Stimulated activated CD8-positive, alpha-beta memory T cell treated with anti-CD3 and anti-CD28 coated beads, Interleukin-12 subunit alpha, Interleukin-12 subunit beta, amount 100 ng/mL, for 4 hours (primary cell): Measurements from ENCODE around the gene KLF5.

Source experiments
- DNase-seq: peaks from one replicate; pipeline ENCODE4 v3.0.0-alpha.2; 2020; ENCODE audit warnings: low read depth

KLF5 gene

DNA sequence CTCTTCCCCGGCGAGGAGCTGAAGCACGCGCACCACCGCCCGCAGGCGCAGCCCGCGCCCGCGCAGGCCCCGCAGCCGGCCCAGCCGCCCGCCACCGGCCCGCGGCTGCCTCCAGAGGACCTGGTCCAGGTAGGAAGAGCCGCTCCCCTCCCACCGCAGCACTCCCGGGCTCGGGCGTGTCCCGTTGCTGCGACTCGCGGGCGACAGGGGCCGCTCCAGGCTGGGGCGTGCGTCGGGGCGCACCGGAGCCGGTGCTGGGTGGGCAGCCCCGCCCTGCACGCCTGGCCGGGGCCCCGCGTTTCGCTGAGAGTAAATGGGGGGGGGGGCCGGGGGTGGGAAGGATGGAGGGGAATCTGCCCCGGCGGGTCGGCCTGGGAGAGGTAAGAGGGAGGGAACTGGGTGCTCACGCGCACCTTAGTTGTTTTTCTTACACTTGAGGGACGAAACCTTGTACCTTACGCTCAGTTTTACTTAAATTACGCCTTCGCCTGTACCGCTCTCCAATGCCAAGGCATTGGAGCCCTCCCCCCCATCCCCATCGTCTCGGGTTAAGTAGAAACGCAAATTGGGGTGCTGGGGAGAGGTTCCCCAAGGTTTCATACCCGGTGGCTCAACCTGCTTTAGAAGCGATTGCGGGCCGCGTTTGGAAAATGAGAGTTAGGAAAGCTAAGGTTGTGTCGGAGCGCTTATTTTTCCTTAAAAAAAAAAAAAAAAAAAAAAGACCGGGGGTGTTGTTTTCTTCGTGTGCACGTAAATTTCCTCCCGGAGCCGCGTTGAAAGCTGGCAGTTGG, 850 bp downstream of the KLF5 start:
- DNase-seq = peak; percentile 17

DNA sequence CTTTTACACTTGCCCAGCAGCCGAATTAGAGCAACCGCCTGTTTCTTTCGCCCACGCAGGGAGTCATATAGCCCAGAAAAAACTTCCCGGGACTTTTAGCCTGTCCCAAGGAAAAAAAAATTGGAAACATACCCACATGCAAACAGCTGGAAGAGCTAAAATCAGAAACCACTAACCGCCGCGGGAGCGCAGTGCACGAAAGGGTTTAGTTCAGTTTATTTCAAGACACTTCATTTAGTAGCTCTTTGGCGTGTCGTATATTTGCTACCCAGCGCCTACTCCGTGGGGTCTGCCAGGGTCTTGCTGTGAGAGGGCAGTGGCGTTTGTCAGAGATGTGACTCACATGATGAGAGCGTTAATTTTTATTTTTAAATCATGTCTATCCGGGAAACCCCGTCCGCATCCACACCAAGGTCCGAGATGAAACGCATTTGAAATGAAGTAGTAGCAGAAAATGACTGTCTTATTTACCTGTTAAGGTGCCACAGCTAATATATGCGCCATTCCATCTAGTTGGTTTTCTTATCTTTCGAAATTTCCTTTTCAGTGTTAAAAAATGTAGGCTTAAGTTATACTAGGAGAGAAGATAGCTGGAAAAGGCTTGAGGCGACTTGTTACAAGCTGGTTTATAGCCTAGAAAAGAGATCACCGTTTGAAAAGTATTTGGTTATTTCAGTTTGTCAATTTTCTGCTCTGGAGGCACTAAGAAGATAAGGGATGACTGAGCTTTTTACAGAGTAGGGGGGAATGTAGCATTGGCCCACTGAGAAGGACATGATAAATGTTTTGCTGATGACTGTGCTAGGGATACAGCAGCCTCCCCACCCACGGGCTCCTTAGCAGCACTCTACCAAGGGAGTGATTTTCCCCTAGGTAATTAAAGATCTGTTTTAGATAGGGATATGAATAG, 1.7 kb downstream of the KLF5 start:
- no peak for DNase-seq

DNA sequence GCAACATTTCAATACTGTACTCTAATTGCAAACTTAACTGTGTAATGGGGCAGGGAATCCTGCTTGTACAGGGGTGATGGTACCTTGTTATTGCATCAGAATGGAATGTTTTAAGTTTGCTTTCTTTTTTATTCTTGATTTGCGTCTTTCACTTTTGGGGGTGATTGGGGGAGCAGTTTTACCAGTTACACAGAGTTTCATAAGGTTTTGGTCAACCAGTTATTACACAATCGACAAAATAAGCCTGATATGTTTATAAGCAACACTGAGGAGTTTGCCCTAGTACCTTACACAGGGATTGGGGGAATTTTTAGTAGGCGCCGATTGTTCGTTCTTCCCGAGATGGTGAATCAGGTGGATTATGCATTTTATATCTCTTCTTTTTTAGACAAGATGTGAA, 2.7 kb downstream of the KLF5 start:
- no peak for DNase-seq

- no peak for DNase-seq
Measured at GRCh38 chr13:73061876-73062275, 3.1 kb downstream of the KLF5 start.

GRCh38 chr13:73062468-73062867, 3.7 kb downstream of the KLF5 start:
- no peak for DNase-seq

- DNase-seq = no peak
Measured at GRCh38 chr13:73063166-73063565, 4.4 kb downstream of the KLF5 start.

DNA sequence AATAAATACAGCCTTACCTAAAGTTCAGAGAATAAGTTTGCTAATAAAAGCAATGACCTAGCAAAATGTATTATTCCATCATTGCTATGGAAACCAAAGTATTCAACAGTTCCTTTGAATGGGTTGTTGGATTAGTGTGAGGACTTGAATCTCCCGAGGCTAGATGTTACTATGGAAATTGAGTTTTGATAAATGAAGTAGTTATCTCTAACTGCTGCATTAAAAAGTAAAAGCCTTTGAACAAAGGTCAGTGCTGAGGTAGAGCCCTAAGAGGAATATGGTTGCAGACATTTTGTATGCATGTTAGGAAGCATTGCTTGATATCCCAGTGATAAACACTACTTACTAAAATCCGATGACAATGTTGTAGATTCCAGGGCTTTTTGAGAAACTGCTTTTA, 6.2 kb downstream of the KLF5 start:
- no peak for DNase-seq

- no peak for DNase-seq
Measured at GRCh38 chr13:73065665-73066340, 7.0 kb downstream of the KLF5 start.

- no peak for DNase-seq
Measured at GRCh38 chr13:73069206-73069805, 10.5 kb downstream of the KLF5 start.

- no peak for DNase-seq
Measured at GRCh38 chr13:73070451-73071098, 11.8 kb downstream of the KLF5 start.

DNA sequence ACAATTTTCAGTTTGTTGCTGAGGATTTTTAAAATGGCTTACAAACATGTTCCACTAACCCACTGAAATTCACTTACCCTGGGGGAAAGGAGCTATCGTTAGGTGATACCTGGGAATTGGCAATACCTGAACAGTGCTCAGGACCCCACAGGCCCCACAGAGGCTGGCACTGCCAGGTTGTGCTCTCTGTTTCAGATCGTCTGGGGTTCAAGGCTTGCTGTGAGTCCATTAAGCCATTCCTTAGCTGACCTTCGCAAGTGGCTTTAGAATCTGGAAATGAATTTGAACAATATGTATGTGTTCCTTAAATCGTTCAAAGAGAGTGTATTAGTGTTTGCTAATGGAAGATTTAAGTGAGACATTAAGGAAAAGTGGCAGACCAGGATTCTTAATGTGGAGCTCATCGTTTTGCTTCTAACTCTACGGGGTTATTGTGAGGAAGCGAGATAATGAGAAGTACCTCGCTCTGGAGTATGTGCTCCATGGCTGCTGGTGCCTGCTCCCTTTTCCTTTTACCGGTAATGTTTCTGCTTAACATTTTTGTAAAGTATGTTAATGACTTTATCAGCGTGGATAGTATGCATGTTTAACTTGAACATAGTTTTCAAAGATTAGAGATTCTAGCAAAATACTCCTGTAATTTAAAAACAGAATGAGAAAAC, 13.6 kb downstream of the KLF5 start:
- DNase-seq = no peak

DNA sequence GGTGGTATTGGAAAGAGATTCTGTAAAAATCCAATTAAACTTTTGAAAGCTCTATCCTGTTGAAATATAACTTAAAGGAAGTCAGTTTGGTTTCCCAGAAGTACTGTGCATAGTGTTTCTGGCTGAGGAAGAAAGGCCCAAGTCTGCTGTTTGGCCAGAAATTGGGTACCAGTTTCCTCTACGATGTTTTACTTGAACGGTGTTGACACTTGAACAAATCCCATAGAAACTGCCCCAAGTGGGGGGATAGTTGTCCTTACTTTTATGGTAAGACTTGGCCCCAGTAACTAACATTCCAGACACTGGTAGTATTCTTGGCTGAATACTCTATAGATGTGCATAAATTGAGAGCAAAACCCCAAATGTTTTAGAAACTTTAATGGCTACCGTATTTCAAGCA, 14.2 kb downstream of the KLF5 start:
- no peak for DNase-seq

DNA sequence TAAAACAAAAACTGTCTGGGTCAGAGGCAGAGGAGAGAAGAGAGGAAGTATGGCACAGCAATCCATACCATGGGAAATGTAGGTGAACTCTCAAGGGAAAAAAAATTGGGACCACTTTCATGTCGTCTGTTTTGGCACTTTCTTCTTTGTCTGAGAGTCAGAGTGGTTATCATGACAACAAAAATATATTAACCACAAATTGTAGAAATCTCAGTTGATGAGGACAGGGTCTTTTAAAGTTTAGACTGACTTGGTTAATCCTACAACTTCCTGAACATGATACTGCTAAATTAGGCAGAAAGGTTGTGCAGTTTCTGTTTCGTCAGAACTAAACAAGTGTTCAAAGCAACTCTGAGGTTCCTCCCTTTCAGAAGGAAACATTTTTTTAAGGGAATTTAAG, 15.2 kb downstream of the KLF5 start:
- DNase-seq = no peak

DNA sequence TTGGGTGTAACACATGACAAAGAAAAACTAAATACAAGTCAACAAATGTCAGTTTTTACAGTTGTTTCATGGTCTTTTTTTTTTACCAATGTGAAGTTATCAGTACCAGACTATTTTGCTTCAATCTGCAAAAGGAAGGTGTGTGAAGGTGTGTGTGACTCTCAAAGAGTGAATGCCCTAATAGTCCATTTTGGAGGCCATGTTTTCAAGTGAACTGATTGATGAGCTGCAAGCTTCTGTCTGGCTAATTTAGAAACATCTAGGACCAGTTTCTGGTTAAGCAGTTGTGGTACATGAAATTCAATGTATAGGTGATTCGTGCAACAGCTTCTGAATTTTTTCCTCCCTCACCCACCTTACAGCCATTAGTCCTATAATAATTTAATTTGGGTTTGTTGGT, 16.1 kb downstream of the KLF5 start:
- no peak for DNase-seq

DNA sequence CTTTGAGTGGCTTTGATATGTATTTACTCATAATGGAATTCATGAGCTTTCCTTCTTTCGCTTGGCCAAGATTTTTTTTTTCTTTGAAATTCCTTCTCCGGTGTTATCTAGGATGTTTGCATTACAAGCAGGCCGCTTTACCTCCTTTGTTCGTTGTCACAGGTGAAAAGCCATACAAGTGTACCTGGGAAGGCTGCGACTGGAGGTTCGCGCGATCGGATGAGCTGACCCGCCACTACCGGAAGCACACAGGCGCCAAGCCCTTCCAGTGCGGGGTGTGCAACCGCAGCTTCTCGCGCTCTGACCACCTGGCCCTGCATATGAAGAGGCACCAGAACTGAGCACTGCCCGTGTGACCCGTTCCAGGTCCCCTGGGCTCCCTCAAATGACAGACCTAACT, 16.7 kb downstream of the KLF5 start:
- no peak for DNase-seq

GRCh38 chr13:73075954-73076353, 17.1 kb downstream of the KLF5 start:
- no peak for DNase-seq

DNA sequence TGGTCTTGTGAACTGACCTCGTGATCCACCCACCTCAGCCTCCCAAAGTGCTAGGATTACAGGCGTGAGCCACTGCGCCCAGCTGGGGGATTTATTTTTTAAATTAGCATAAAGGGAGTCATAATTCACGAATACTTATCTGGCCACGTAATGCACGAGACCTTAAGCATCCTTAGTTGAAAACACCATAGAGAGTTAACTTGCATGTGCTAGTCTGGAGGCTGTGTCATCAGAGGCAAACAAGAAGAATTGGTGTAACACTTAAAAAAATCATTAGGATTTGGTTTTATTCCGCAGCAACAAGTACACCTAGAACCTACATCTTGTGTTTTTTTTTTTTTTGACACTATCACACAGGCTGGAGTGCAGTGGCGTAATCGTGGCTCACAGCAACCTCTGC, 19.1 kb downstream of the KLF5 start:
- no peak for DNase-seq

DNA sequence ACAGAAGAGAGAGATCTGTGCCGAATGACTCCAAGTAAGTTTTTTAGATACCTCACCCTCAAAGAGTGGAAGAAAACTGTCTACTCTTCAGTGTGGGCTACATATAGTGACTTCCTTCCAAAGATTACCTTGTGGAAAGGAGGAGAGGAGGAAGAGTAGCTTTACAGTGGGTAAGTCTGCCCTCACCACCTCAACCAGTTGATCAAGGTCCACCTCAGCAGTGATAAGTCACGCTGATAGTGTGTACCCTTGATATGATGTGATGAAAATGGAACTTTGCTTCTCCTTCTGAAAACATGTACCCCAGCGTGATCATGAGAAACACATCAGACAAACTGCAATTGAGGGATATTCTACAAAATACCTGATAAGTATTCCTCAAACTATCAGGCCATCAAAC, 20.6 kb downstream of the KLF5 start:
- no peak for DNase-seq

DNA sequence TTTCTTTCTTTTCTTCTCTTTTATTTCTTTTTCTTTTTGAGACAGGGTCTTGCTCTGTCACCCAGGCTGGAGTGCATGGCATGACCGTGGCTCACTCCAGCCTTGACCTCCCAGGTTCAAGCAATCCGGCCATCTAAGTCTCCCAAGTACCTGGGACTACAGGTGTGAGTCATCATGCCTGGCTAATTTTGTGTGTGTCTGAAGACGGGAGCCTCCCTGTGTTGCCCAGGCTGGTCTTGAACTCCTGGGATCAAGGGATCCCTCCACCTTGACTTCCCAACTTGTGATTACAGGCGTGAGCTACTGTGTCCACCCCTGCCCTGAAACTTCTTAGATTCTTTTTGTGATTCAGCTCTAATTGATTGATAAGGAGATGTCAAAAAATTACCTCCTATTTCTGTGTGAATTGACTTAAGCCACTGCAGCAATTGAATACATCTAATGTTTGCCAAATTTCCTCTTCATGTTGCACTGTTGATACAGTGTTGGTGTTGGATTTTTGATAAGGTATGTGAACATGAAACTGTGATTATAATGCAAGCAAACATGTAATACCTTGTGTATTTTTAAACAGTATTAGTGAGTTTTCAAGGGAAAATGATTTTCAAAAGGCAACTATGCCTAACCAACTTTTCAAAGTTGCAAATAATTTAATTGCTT, 22.6 kb downstream of the KLF5 start:
- DNase-seq = no peak

DNA sequence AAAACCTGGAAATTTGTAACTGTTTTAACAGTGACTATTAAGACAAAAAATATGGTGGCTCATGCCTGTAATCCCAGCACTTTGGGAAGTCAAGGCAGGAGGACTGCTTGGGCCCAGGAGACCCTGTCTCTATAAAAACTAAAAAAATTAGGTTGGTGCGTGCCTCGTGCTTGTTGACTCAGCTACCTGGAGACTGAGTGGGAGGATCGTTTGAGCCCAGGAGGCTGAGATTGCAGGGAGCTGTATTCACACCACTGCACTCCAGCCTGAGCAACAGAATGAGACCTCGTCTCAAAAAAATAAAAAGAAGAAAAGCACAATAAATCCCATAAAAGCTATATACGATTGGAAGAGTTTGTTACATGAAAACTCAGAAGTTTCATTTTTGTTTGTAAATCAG, 23.7 kb downstream of the KLF5 start:
- no peak for DNase-seq

DNA sequence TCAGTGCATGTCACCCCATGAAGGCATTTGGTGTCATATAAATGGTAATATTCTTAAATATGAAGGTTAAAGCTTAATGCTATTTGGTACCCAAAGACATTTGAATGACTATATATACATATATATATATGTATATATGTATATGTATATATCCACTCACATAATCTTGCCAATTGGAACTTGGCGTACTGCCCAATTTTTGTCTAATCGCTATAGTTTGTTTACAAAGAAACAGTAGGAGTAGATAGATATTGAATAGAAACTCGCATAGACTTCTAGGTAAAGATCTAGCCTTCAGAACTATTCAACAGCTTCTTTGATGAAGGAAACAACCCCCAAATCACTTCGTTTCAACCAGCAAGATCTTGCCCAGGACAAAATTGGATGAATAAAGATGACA, 24.1 kb downstream of the KLF5 start:
- DNase-seq = no peak
